Activated CD4-positive, alpha-beta T cell treated with anti-CD3 and anti-CD28 coated beads, Interleukin-2, amount 50 U/mL, for 1 hour (primary cell): Measurements from ENCODE around the gene B4GALT2.

Source experiments
- DNase-seq: peaks from one replicate; pipeline ENCODE4 v3.0.0-alpha.2; 2020

The B4GALT2 gene

GRCh38 chr1:43978551-43979260 is at the start of gene B4GALT2:
Gene B4GALT2 (plus strand): TSS chr1:43979210. CDS start chr1:43981161, 1,951 bp downstream.
- peak; percentile 22 for DNase-seq

GRCh38 chr1:43930168-43930948 is 48.7 kb upstream of the B4GALT2 start:
- no peak for DNase-seq

GRCh38 chr1:43930949-43931275 is 48.1 kb upstream of the B4GALT2 start:
- DNase-seq: no peak

- no peak for DNase-seq
These were observed 47.0 kb upstream of the B4GALT2 start for GRCh38 chr1:43931711-43932660.

- DNase-seq: no peak
These were observed 46.1 kb upstream of the B4GALT2 start for GRCh38 chr1:43932786-43933385.

GRCh38 chr1:43933386-43934100 is 45.5 kb upstream of the B4GALT2 start, which contains the start of gene ARTN:
Gene ARTN (plus strand): TSS chr1:43933801. CDS start chr1:43935657, 1,856 bp downstream.
- DNase-seq: no peak

GRCh38 chr1:43934101-43934985 is 44.7 kb upstream of the B4GALT2 start:
- DNase-seq: peak; percentile 56

GRCh38 chr1:43934986-43935324 is 44.1 kb upstream of the B4GALT2 start:
- DNase-seq: no peak

GRCh38 chr1:43935711-43936427 is 43.1 kb upstream of the B4GALT2 start:
- no peak for DNase-seq

GRCh38 chr1:43936431-43937151 is 42.4 kb upstream of the B4GALT2 start:
- no peak for DNase-seq

GRCh38 chr1:43937179-43937865 is 41.7 kb upstream of the B4GALT2 start:
- no peak for DNase-seq

- DNase-seq: no peak
These were observed 40.6 kb upstream of the B4GALT2 start for GRCh38 chr1:43938383-43938782.

- DNase-seq: no peak
These were observed 40.0 kb upstream of the B4GALT2 start for GRCh38 chr1:43938892-43939587.

GRCh38 chr1:43942411-43942810 is 36.6 kb upstream of the B4GALT2 start:
- DNase-seq: no peak

- no peak for DNase-seq
These were observed 34.1 kb upstream of the B4GALT2 start for GRCh38 chr1:43944860-43945259.

GRCh38 chr1:43945674-43946235 is 33.3 kb upstream of the B4GALT2 start:
- DNase-seq: no peak

GRCh38 chr1:43946236-43947060 is 32.6 kb upstream of the B4GALT2 start, which contains the start of gene IPO13:
Gene IPO13 (plus strand): TSS chr1:43946950. CDS start chr1:43947601, 651 bp downstream.
- DNase-seq: peak; percentile 94
